Heart right ventricle (tissue), 16 donors: ENCODE results near the gene C12orf56. TPM values are rescaled to one million over a fixed set of nuclear protein-coding genes. Genes with fewer than 3 reads are reported as not detected.
"Not testable (repeated sequence)": the region's sequence is repeated elsewhere in the genome, so short reads cannot be mapped to it uniquely, and the experiment has no call there.

Source experiments
- ATAC-seq, 8 donors: fragments of 200-7000 bp; cut with Tn5 transposase; one replicate each; pipeline ENCODE4 v1.9.1; 2020; ENCODE audit warnings: mild to moderate bottlenecking in 8 of 8, moderate library complexity in 8 of 8, moderate number of reproducible peaks in 1 of 8
- DNase-seq, 2 donors: peaks; one replicate each; pipeline ENCODE4 v3.0.0-alpha.2; 2020
- H3K27ac ChIP-seq, 10 donors: fragments of 200-600 bp; sonication (generic) in 2 of 10; one replicate each; pipeline versions ENCODE4 v1.5.0 to v1.8.0; 2020 to 2022; ENCODE audit warnings: mild to moderate bottlenecking in 3 of 10
- H3K27me3 ChIP-seq, 7 donors: fragments of 200-600 bp; one replicate each; pipeline ENCODE4 v1.8.0; 2021 to 2022; ENCODE audit warnings: mild to moderate bottlenecking in 2 of 7
- H3K36me3 ChIP-seq, 9 donors: fragments of 200-600 bp; sonication (generic) in 1 of 9; one replicate each; pipeline versions ENCODE4 v1.5.0 to v1.8.0; 2020 to 2022; ENCODE audit warnings: mild to moderate bottlenecking in 2 of 9
- H3K4me1 ChIP-seq, 9 donors: fragments of 200-600 bp; sonication (generic) in 1 of 9; one replicate each; pipeline versions ENCODE4 v1.5.0 to v1.8.0; 2020 to 2022; ENCODE audit warnings: mild to moderate bottlenecking in 4 of 9
- H3K4me3 ChIP-seq, 10 donors: fragments of 200-600 bp; sonication (generic) in 2 of 10; one replicate each; pipeline versions ENCODE4 v1.5.0 to v1.8.0; 2020 to 2022; ENCODE audit warnings: mild to moderate bottlenecking in 7 of 10, moderate library complexity in 2 of 10
- H3K9me3 ChIP-seq, 11 donors: fragments of 200-600 bp in 10 of 11; sonication (generic) in 2 of 11; one replicate each; pipeline versions ENCODE4 v1.5.0 to v1.8.0; 2013 to 2022; ENCODE audit warnings: mild to moderate bottlenecking in 2 of 11, control low read depth in 1 of 11, moderate library complexity in 1 of 11
- CTCF ChIP-seq, 9 donors: fragments of 200-600 bp; sonication (generic) in 2 of 9; IDR thresholded peaks; one replicate each; pipeline versions ENCODE4 v1.5.0 to v1.8.0; 2021 to 2022; ENCODE audit warnings: antibody characterized with exemption in 9 of 9, mild to moderate bottlenecking in 5 of 9, moderate library complexity in 1 of 9
- whole genome bisulfite sequencing, 2 donors: extraction: QIAGEN DNeasy Blood & Tissue Kit; methylation state at CpG; one replicate each; pipeline ENCODE4 v1.1.7; 2013; ENCODE audit warnings: inconsistent platforms in 1 of 2; 5-methylcytosine and 5-hydroxymethylcytosine counted together
- intact Hi-C, 10 donors: fragments of 100-400 bp; cut with DNase I; formaldehyde crosslinking; loops; one replicate each; pipeline versions ENCODE4 v1.11.1 to v1.14.2; 2022
- polyA plus RNA-seq, 2 donors: library from polyadenylated mRNA; stranded (reverse); fragments of 200-250 nt; gene quantifications; one replicate each; pipeline ENCODE4 v1.2.3, GENCODE V29; 2013
- total RNA-seq, 10 donors: library from RNA; stranded (reverse); fragmentation: NEBNext Ultra II Directional in 3 of 10; extraction: Animal tissue kit (Norgen Biotek cat#: 25700) in 3 of 10; gene quantifications; one replicate each; pipeline versions ENCODE4 v1.2.1 to v1.2.4, GENCODE V29; 2021 to 2023
- donor health status: Arrhythmogenic right ventricular cardiomyopathy.
- donor health status: ischemic (EF 13 %, LVEDD 7.1; RV severe dilation, severe dysfunction).
- donor health status: healthy with polysubstance abuse.
- donor health status: DM: no; HTN: yes; CAD: no.
- donor health status: DM: no; HTN: no; CAD: no.
- donor health status: ischemic (EF 25% LVEDD 6.9; RV normal size, moderate dysfunction).
- donor health status: ischemic (EF 25% LVEDD 5.7; RV mildly dilated, moderate dysfunction).
- donor health status: healthy.
- donor health status: DM: yes; HTN: yes; CAD: no.
- donor health status: Ischemic cardiomyopathy.
- donor health status: ischemic (EF 35%, LVEDD 5.7; RV mildly dilated, moderate dysfunction).
- donor health status: nonischemic (EF 11% LVEDD 7.7; RV severe dilation, severe dysfunction).
- donor health status: DM: yes; HTN: yes; CAD: no.
- donor health status: PGD.
- donor health status: ischemic (EF 29% LVEDD 5.4; RV normal size, mild dysfunction).
- donor health status: nonischemic (EF 23%, LVEDD 6.1; RV moderate dilation, normal function).

C12orf56 gene
- total and polyA plus RNA-seq, 12 donors: not detected

- Histone ChIP-seq H3K4me3 (no peak overlapping the region), H3K36me3 (no peaks in the 10 kb centered on the region), H3K4me1 (no peaks in the 10 kb centered on the region), H3K27ac (no peak overlapping the region), H3K27me3 (no peaks in the 10 kb centered on the region), H3K9me3 (peaks cover 0 to 34% (median 9%) of the 10 kb centered on the region in 11 donors)
- no peak for TF ChIP-seq CTCF (IDR thresholded peaks at IDR 0.05)
- 89 to 97% methylated on average over 5 of the region's 5 CpGs for WGBS, 2 donors
- ATAC-seq (no peak), DNase-seq (no peak)
- intact Hi-C loops: no loop called here
These were observed 39.3 kb downstream of the C12orf56 start for GRCh38 chr12:64351265-64351664.

- WGBS, 2 donors: 70 to 77% methylated on average over 2 of the region's 2 CpGs
- Histone ChIP-seq H3K4me3 (no peak overlapping the region), H3K27ac (no peak overlapping the region), H3K4me1 (no peaks in the 10 kb centered on the region), H3K36me3 (no peaks in the 10 kb centered on the region), H3K9me3 (peaks cover 0 to 34% (median 0%) of the 10 kb centered on the region in 11 donors), H3K27me3 (no peaks in the 10 kb centered on the region)
- TF ChIP-seq CTCF (IDR thresholded peaks at IDR 0.05): no peak
- intact Hi-C loops: no loop called here
- DNase-seq (no peak), ATAC-seq (no peak)
These were observed 42.9 kb downstream of the C12orf56 start for GRCh38 chr12:64347630-64348029.

GRCh38 chr12:64344631-64345030 is 45.9 kb downstream of the C12orf56 start:
- H3K27me3 ChIP-seq, H3K36me3 ChIP-seq, DNase-seq, H3K4me3 ChIP-seq, H3K4me1 ChIP-seq, ATAC-seq, intact Hi-C loops, H3K27ac ChIP-seq: not testable (repeated sequence)
- H3K9me3 ChIP-seq: peaks cover 0 to 27% (median 0%) of the 10 kb centered on the region in 11 donors
- WGBS, 2 donors: 89 to 90% methylated on average over 4 of the region's 4 CpGs

- H3K27ac ChIP-seq, DNase-seq: not testable (repeated sequence)
- WGBS, 2 donors: 74 to 79% methylated on average over 2 of the region's 2 CpGs
These were observed 50.0 kb downstream of the C12orf56 start for GRCh38 chr12:64340546-64340945.

GRCh38 chr12:64335886-64336466 is 54.6 kb downstream of the C12orf56 start:
- no peak for TF ChIP-seq CTCF (IDR thresholded peaks at IDR 0.05)
- H3K27me3 ChIP-seq: no peaks in the 10 kb centered on the region

More at GRCh38 chr12:64340546-64340945, 50.0 kb downstream of the C12orf56 start:
- ATAC-seq, intact Hi-C loops, H3K36me3 ChIP-seq, H3K4me1 ChIP-seq, H3K27me3 ChIP-seq, H3K4me3 ChIP-seq: not testable (repeated sequence)
- H3K9me3 ChIP-seq: peaks cover 0 to 19% (median 0%) of the 10 kb centered on the region in 11 donors

More at GRCh38 chr12:64335886-64336466, 54.6 kb downstream of the C12orf56 start:
- 85 to 86% methylated on average over 4 of the region's 4 CpGs for WGBS, 2 donors
- Histone ChIP-seq H3K4me3 (no peak overlapping the region), H3K9me3 (peaks cover 0 to 11% (median 0%) of the 10 kb centered on the region in 11 donors), H3K4me1 (no peaks in the 10 kb centered on the region), H3K36me3 (no peaks in the 10 kb centered on the region), H3K27ac (no peak overlapping the region)
- intact Hi-C loops: loop anchor here in 1 of 10 donors (5.0 kb wide), 1 partner anchor 1191 kb away; no protein-coding TSS in a partner anchor
- ATAC-seq (no peak), DNase-seq (no peak)
